ENCODE measurements around the gene CP.

- no peak for TF ChIP-seq CTCF (IDR thresholded peaks at IDR 0.05 in 8 of 11, conservative IDR thresholded peaks at IDR 0.05 in 3 of 11)
- no peak for TF ChIP-seq POLR2A (IDR thresholded peaks at IDR 0.05)
- TF ChIP-seq POLR2AphosphoS5 (IDR thresholded peaks at IDR 0.05) = no peak
Observed at GRCh38 chr3:149263856-149264255, 42.2 kb upstream of the CP start.

All from spleen (tissue), 7 donors.